ENCODE measurements around the gene SH2B2.
"Not testable (repeated sequence)": the region's sequence is repeated elsewhere in the genome, so short reads cannot be mapped to it uniquely, and the experiment has no call there.

- TF ChIP-seq CTCF (IDR thresholded peaks at IDR 0.05; ENCODE audit: low read depth, low read length, missing input control); NR2F2 (IDR thresholded peaks at IDR 0.05); YY1 (IDR thresholded peaks at IDR 0.05); EGR1 (IDR thresholded peaks at IDR 0.05; ENCODE audit: low read depth in 2 of 2); RXRA (IDR thresholded peaks at IDR 0.05); JUND (IDR thresholded peaks at IDR 0.05); RAD21 (IDR thresholded peaks at IDR 0.05); FOXA1 (IDR thresholded peaks at IDR 0.05); HNF4G (IDR thresholded peaks at IDR 0.05); TAF1 (conservative IDR thresholded peaks at IDR 0.05); ATF3 (IDR thresholded peaks at IDR 0.05); FOXA2 (IDR thresholded peaks at IDR 0.05): not testable (repeated sequence)
Measured at GRCh38 chr7:102365390-102365789, 78.7 kb downstream of the SH2B2 start.
